MCF 10A (cell line): Measurements from ENCODE around the gene MTNR1B. TPM values are rescaled to one million over a fixed set of nuclear protein-coding genes. Genes with fewer than 3 reads are reported as not detected.

Source experiments
- BruUV-seq: library from RNA; stranded (reverse); fragments of 400-500 nt; replicated peaks from 2 replicates; lab custom pipeline; 2021; lab: Mats Ljungman, UMichigan
- CTCF ChIA-PET: fragments of 300-600 bp; sonication (Branson Sonifier 250); formaldehyde crosslinking; extraction: SDS; loops from one replicate; lab custom pipeline; 2021; ENCODE audit warnings: antibody characterized with exemption, inconsistent platforms; lab: Yijun Ruan, JAX
- POLR2A ChIA-PET: fragments of 300-600, 350-650 bp; sonication (Branson Sonifier 250); formaldehyde crosslinking; extraction: SDS; loops from one replicate; lab custom pipeline; 2020; ENCODE audit warnings: antibody characterized with exemption, inconsistent platforms; lab: Yijun Ruan, JAX
- DNase-seq: peaks from one replicate; pipeline ENCODE4 v3.0.0-alpha.2; 2018; ENCODE audit not compliant: unreplicated experiment
- H3K27ac Mint-ChIP-seq: one replicate; pipeline ENCODE4 v1.8.0; 2022; ENCODE audit warnings: mild to moderate bottlenecking, low read depth, mixed read lengths; ENCODE audit not compliant: unreplicated experiment
- H3K27me3 Mint-ChIP-seq: one replicate; pipeline ENCODE4 v1.8.0; 2022; ENCODE audit warnings: mixed read lengths; ENCODE audit not compliant: insufficient read depth, unreplicated experiment
- H3K36me3 Mint-ChIP-seq: one replicate; pipeline ENCODE4 v1.8.0; 2022; ENCODE audit warnings: mild to moderate bottlenecking, moderate library complexity, mixed read lengths; ENCODE audit not compliant: insufficient read depth, unreplicated experiment
- H3K4me1 Mint-ChIP-seq: one replicate; pipeline ENCODE4 v1.8.0; 2022; ENCODE audit warnings: mixed read lengths; ENCODE audit not compliant: insufficient read depth, unreplicated experiment
- H3K4me3 Mint-ChIP-seq: one replicate; pipeline ENCODE4 v1.8.0; 2022; ENCODE audit warnings: mild to moderate bottlenecking, moderate library complexity, mixed read lengths; ENCODE audit not compliant: unreplicated experiment
- H3K9me3 Mint-ChIP-seq: one replicate; pipeline ENCODE4 v1.8.0; 2022; ENCODE audit warnings: mixed read lengths; ENCODE audit not compliant: unreplicated experiment
- intact Hi-C: fragments of 100-400 bp; cut with micrococcal nuclease; formaldehyde crosslinking; loops from 2 replicates; pipeline ENCODE4 v1.14.1; 2022
- total RNA-seq: library from RNA; stranded (reverse); gene quantifications from 2 replicates; pipeline ENCODE4 v1.2.3, GENCODE V29; 2022
- TF ChIP-seq, protein P1 (sequence below): fragments of 200-600 bp; IDR thresholded peaks from one replicate; pipeline ENCODE4 v1.8.0; 2022; ENCODE audit warnings: antibody characterized with exemption, mild to moderate bottlenecking; ENCODE audit not compliant: unreplicated experiment

The MTNR1B gene
- total RNA-seq, 1 experiment from 2014 or later, result not detected

DNA sequence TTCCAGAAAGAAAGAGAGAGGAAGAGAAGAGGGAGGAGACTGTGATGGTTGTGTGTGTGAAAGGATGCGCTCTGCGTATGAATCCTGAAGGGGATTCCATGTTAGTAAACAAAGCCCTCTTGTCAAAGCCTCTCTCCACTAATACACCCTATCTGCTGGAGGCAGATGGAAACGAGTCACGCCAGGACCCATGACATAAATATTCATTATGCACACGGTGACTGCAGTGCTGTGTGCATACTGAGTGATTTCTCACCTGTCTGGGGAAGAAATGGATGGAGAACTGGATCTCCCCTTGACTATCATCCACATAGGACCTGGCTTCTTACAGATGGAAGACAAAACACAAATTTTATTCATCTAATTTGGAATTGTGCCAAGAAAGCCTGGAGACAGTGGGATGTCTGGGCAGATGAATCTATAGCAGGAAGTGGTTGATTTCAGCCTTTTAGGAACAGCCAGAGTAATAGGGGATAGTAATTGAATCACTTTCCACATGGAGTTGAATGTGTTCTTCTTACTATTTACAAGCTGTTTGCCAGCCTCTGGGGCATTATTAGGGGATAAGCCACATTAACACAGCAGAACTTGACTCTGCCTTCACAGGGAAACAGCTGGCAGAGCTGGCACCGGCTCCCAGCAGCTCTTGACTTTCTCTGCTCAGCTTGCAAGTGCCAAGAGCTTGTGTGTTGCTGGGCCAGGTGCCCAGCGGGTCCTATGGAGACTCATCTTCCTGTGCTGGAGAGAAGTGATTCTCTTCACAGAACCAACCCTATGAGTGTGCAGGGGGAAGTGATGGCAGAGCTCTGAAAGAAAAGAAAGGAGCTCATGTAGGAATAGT, 9.0 kb downstream of the MTNR1B start:
- DNase-seq, result peak; percentile 77
- POLR2A ChIA-PET, result interaction anchor here (1.0 to 1.7 kb wide), 3 partner anchors 23 to 43 kb away, joined by 4 to 7 read pairs (median 5); no protein-coding TSS in a partner anchor
- H3K36me3 Mint-ChIP-seq, result no peaks in the 10 kb centered on the region
- TF ChIP-seq, protein P1, sequence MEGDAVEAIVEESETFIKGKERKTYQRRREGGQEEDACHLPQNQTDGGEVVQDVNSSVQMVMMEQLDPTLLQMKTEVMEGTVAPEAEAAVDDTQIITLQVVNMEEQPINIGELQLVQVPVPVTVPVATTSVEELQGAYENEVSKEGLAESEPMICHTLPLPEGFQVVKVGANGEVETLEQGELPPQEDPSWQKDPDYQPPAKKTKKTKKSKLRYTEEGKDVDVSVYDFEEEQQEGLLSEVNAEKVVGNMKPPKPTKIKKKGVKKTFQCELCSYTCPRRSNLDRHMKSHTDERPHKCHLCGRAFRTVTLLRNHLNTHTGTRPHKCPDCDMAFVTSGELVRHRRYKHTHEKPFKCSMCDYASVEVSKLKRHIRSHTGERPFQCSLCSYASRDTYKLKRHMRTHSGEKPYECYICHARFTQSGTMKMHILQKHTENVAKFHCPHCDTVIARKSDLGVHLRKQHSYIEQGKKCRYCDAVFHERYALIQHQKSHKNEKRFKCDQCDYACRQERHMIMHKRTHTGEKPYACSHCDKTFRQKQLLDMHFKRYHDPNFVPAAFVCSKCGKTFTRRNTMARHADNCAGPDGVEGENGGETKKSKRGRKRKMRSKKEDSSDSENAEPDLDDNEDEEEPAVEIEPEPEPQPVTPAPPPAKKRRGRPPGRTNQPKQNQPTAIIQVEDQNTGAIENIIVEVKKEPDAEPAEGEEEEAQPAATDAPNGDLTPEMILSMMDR, result no peak
- peaks cover 17% of the 10 kb centered on the region for H3K4me1 Mint-ChIP-seq
- BruUV-seq, result no TSS peak
- peaks cover 1% of the 10 kb centered on the region for H3K9me3 Mint-ChIP-seq
- H3K27ac Mint-ChIP-seq, result peak overlapping the region; percentile 33
- no peak overlapping the region for H3K4me3 Mint-ChIP-seq
- CTCF ChIA-PET, result interaction anchor here (0.5 to 1.3 kb wide), 4 partner anchors 9 to 209 kb away, joined by 3 read pairs; partner anchors contain the start of gene MTNR1B
- intact Hi-C loops, result no loop called here
- no peaks in the 10 kb centered on the region for H3K27me3 Mint-ChIP-seq

DNA sequence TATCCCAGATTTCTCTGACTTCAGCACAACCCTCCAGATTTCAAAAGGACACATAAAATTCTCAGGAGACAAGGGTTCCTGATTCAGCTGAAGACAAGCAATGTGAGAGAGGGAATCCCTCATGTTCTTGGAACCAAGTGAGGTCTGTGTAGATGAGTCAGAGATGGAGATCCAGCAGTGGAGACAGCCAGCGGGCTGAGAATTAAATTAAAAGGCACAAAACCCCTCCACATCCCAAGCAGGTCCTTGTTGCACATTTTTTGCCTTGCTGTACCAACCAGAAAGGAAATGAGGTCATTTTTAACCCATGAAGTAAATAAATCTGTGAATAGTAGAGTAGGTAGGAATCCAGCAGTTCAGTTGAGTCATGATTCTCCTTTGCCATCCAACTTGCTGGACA, 9.7 kb downstream of the MTNR1B start:
- POLR2A ChIA-PET, result interaction anchor here (1.0 to 1.7 kb wide), 3 partner anchors 23 to 43 kb away, joined by 4 to 7 read pairs (median 5); no protein-coding TSS in a partner anchor
- H3K4me1 Mint-ChIP-seq, result peaks cover 17% of the 10 kb centered on the region
- H3K4me3 Mint-ChIP-seq, result no peak overlapping the region
- no TSS peak for BruUV-seq
- H3K27ac Mint-ChIP-seq, result peak overlapping the region; percentile 33
- CTCF ChIA-PET, result interaction anchor here (0.5 to 1.3 kb wide), 2 partner anchors 39 to 208 kb away, joined by 3 read pairs; no protein-coding TSS in a partner anchor
- no peaks in the 10 kb centered on the region for H3K27me3 Mint-ChIP-seq
- no peaks in the 10 kb centered on the region for H3K9me3 Mint-ChIP-seq
- DNase-seq, result peak; percentile 55
- TF ChIP-seq, protein P1, result no peak
- H3K36me3 Mint-ChIP-seq, result no peaks in the 10 kb centered on the region
- intact Hi-C loops, result no loop called here

DNA sequence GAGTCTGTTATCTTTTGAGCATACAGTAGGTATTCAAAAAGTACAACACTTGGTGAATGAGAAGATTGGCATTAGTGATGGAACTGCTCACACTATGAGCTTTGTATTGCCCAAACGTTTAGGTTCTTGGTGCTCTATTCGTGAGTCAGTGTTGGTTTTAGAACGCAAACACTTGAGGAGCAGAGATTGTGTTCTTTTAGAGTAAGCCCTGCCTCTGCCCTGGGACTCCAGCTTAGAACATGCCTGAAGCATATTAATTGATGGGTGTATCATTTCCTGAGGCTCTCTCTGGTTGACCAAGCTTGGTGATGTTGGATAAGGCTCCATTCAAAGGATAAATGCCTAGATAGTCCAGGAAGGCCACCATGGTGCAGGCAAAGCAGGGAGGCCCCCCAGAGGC, 10.9 kb downstream of the MTNR1B start:
- CTCF ChIA-PET, result interaction anchor here (0.9 kb wide), 1 partner anchor 246 kb away, joined by 3 read pairs; no protein-coding TSS in a partner anchor
- no TSS peak for BruUV-seq
- DNase-seq, result no peak
- POLR2A ChIA-PET, result interaction anchor here (1.2 kb wide), 1 partner anchor 75 kb away, joined by 3 read pairs; no protein-coding TSS in a partner anchor
- Mint-ChIP-seq H3K36me3 (no peaks in the 10 kb centered on the region), H3K4me3 (no peak overlapping the region), H3K27me3 (no peaks in the 10 kb centered on the region), H3K4me1 (peaks cover 17% of the 10 kb centered on the region), H3K9me3 (no peaks in the 10 kb centered on the region), H3K27ac (no peak overlapping the region)
- TF ChIP-seq, protein P1, result no peak
- intact Hi-C loops, result no loop called here

DNA sequence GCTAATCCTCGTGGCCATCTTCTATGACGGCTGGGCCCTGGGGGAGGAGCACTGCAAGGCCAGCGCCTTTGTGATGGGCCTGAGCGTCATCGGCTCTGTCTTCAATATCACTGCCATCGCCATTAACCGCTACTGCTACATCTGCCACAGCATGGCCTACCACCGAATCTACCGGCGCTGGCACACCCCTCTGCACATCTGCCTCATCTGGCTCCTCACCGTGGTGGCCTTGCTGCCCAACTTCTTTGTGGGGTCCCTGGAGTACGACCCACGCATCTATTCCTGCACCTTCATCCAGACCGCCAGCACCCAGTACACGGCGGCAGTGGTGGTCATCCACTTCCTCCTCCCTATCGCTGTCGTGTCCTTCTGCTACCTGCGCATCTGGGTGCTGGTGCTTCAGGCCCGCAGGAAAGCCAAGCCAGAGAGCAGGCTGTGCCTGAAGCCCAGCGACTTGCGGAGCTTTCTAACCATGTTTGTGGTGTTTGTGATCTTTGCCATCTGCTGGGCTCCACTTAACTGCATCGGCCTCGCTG, 12.1 kb downstream of the MTNR1B start:
- ChIA-PET POLR2A (interaction anchor here (0.9 kb wide), 1 partner anchor 19 kb away, joined by 3 read pairs; no protein-coding TSS in a partner anchor), CTCF (no interaction called here)
- BruUV-seq, result no TSS peak
- Mint-ChIP-seq H3K9me3 (no peaks in the 10 kb centered on the region), H3K36me3 (no peaks in the 10 kb centered on the region), H3K4me3 (no peak overlapping the region), H3K27ac (no peak overlapping the region), H3K4me1 (peaks cover 17% of the 10 kb centered on the region), H3K27me3 (no peaks in the 10 kb centered on the region)
- intact Hi-C loops, result no loop called here
- DNase-seq, result no peak
- TF ChIP-seq, protein P1, result no peak
